Activated T-helper 9 cell treated with anti-CD3 and anti-CD28 coated beads, Interleukin-2, amount 50 U/mL, for 16 hours (primary cell): ENCODE measurements around the gene PDE10A.
"Not testable (repeated sequence)": the region's sequence is repeated elsewhere in the genome, so short reads cannot be mapped to it uniquely, and the experiment has no call there.

Experiments
- DNase-seq: peaks from one replicate; pipeline ENCODE4 v3.0.0-alpha.2; 2020; ENCODE audit warnings: low read depth

PDE10A gene

GRCh38 chr6:165468340-165469235 lies 194.5 kb downstream of the PDE10A start:
- DNase-seq, result no peak

- DNase-seq, result not testable (repeated sequence)
These were observed 199.5 kb downstream of the PDE10A start for GRCh38 chr6:165463499-165463898.

- DNase-seq, result not testable (repeated sequence)
These were observed 203.3 kb downstream of the PDE10A start for GRCh38 chr6:165459605-165460301.

GRCh38 chr6:165458134-165458533 lies 204.9 kb downstream of the PDE10A start:
- DNase-seq, result no peak

- DNase-seq, result no peak
These were observed 206.8 kb downstream of the PDE10A start for GRCh38 chr6:165456286-165456685.

- no peak for DNase-seq
These were observed 207.6 kb downstream of the PDE10A start for GRCh38 chr6:165455488-165455887.

GRCh38 chr6:165453395-165453794 lies 209.6 kb downstream of the PDE10A start:
- DNase-seq, result no peak

- no peak for DNase-seq
These were observed 211.2 kb downstream of the PDE10A start for GRCh38 chr6:165451838-165452237.

- no peak for DNase-seq
These were observed 214.8 kb downstream of the PDE10A start for GRCh38 chr6:165448210-165448609.

GRCh38 chr6:165447141-165447540 lies 215.9 kb downstream of the PDE10A start:
- DNase-seq, result no peak

- DNase-seq, result no peak
These were observed 216.7 kb downstream of the PDE10A start for GRCh38 chr6:165446331-165446730.

GRCh38 chr6:165443462-165443861 lies 219.6 kb downstream of the PDE10A start:
- no peak for DNase-seq

GRCh38 chr6:165441181-165441580 lies 221.9 kb downstream of the PDE10A start:
- no peak for DNase-seq

- no peak for DNase-seq
These were observed 223.0 kb downstream of the PDE10A start for GRCh38 chr6:165439928-165440554.

GRCh38 chr6:165426892-165427291 lies 236.1 kb downstream of the PDE10A start:
- DNase-seq, result no peak

- no peak for DNase-seq
These were observed 240.8 kb downstream of the PDE10A start for GRCh38 chr6:165422192-165422591.

GRCh38 chr6:165417278-165417865 lies 245.7 kb downstream of the PDE10A start:
- no peak for DNase-seq

GRCh38 chr6:165404697-165405096 lies 258.3 kb downstream of the PDE10A start:
- no peak for DNase-seq

- no peak for DNase-seq
These were observed 258.7 kb downstream of the PDE10A start for GRCh38 chr6:165404296-165404695.

- no peak for DNase-seq
These were observed 259.9 kb downstream of the PDE10A start for GRCh38 chr6:165403006-165403595.

- DNase-seq, result no peak
These were observed 261.9 kb downstream of the PDE10A start for GRCh38 chr6:165401092-165401491.

- no peak for DNase-seq
These were observed 272.6 kb downstream of the PDE10A start for GRCh38 chr6:165390475-165390874.
